AG04449 (cell line): ENCODE data around the gene PLAU.
"Not testable (repeated sequence)": the region's sequence is repeated elsewhere in the genome, so short reads cannot be mapped to it uniquely, and the experiment has no call there.

Experiments
- CTCF ChIA-PET: fragments of 350-600 bp; formaldehyde crosslinking; extraction: SDS; loops from one replicate; lab custom pipeline; 2021; ENCODE audit warnings: antibody characterized with exemption; lab: Yijun Ruan, JAX
- POLR2A ChIA-PET: fragments of 400-600, 350-600 bp; formaldehyde crosslinking; extraction: SDS; loops from one replicate; lab custom pipeline; 2020; ENCODE audit warnings: antibody characterized with exemption, inconsistent platforms; lab: Yijun Ruan, JAX
- DNase-seq: peaks from one replicate; pipeline ENCODE4 v3.0.0-alpha.2; 2010; ENCODE audit warnings: low read depth, low spot score
- H3K4me3 ChIP-seq: 2 replicates; pipeline ENCODE4 v1.5.1; 2011; ENCODE audit warnings: low read depth, mild to moderate bottlenecking, control low read depth, low read length
- TF ChIP-seq, protein P1 (sequence below): IDR thresholded peaks from one replicate; pipeline ENCODE4 v1.5.1; 2011; ENCODE audit warnings: mild to moderate bottlenecking, moderate library complexity, low read length, control low read depth, inconsistent platforms; ENCODE audit not compliant: insufficient read depth; ENCODE audit errors: missing control alignments

The PLAU gene

DNA sequence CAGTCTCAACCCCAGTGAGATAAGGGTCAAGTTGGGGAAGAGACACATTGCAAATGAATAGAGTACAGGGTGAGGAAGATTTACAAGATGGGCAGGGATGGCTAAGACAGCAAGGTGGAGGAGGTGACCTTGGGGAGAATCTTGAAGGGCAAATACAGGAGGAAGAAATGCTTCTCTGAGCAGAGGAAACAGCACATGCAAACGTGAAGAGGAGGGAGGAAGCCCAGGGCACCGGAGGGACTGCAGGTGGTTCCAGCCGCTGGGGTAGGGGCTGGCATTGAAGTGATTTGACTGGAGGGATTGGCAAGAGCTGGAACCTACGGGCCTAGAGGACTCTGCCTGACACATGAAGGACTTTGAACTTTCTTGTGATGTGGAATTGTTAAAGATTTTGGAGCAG is 14.6 kb downstream of the PLAU start:
- CTCF ChIA-PET, result interaction anchor here (4.2 to 10.8 kb wide), 2 partner anchors 14 to 39 kb away, joined by 23 to 145 read pairs; no protein-coding TSS in a partner anchor
- TF ChIP-seq, protein P1, sequence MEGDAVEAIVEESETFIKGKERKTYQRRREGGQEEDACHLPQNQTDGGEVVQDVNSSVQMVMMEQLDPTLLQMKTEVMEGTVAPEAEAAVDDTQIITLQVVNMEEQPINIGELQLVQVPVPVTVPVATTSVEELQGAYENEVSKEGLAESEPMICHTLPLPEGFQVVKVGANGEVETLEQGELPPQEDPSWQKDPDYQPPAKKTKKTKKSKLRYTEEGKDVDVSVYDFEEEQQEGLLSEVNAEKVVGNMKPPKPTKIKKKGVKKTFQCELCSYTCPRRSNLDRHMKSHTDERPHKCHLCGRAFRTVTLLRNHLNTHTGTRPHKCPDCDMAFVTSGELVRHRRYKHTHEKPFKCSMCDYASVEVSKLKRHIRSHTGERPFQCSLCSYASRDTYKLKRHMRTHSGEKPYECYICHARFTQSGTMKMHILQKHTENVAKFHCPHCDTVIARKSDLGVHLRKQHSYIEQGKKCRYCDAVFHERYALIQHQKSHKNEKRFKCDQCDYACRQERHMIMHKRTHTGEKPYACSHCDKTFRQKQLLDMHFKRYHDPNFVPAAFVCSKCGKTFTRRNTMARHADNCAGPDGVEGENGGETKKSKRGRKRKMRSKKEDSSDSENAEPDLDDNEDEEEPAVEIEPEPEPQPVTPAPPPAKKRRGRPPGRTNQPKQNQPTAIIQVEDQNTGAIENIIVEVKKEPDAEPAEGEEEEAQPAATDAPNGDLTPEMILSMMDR, result no peak
- H3K4me3 ChIP-seq, result no peak overlapping the region
- POLR2A ChIA-PET, result no interaction called here
- DNase-seq, result no peak

DNA sequence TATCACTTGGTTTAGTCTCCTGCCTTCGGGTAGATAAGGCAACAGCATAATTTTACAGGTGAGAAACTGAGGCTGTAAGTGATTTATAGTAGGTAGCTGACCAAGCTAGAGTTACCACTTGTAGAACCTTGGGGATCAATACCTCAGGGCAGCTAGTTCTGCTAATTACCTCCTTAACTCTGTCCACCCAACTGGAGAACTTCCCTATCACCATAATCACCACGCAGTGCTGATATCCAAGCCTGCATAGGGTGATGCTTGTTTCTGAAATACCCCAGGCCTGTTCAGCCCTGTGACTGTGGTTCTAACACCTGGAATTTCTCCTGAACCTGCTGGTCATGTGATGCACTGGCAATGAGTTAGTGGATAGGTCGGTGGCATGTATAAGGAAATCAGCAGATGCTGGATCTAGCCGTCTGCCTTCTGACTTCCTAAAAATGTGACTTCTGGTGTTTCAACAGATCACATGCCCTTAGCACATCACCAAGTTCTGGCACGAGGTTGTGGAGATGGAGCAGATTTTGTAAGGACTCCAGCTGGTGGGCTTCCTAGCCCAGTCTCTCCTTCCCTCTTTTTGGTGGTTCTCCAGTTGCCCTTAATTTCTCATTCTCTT is 15.3 kb downstream of the PLAU start:
- no peak overlapping the region for H3K4me3 ChIP-seq
- no peak for DNase-seq
- TF ChIP-seq, protein P1, result no peak
- ChIA-PET POLR2A (no interaction called here), CTCF (interaction anchor here (1.5 to 10.8 kb wide), 3 partner anchors 12 to 39 kb away, joined by 3 to 145 read pairs (median 23); no protein-coding TSS in a partner anchor)

DNA sequence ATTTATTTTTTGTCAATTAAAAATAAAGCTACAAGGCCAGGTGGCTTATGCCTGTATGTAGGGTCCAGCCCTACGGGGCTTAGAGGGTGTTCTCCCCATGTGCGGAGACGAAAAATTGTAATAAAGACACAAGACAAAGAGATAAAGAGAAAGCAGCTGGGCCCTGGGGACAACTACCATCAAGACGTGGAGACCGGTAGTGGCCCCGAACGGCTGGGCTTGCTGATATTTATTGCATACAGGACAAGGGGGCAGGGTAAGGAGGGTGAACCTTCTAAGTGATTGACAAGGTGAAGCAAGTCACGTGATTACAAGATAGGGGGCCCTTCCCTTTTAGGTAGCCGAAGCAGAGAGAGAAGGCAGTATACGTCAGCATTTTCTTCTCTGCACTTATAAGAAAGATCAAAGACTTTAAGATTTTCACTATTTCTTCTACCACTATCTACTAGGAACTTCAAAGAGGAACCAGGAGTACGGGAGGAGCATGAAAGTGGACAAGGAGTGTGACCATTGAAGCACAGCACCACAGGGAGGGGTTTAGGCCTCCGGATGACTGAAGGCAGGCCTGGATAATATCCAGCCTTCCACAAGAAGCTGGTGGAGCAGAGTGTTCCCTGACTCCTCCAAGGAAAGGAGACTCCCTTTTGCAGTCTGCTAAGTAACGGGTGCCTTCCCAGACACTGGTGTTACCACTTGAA is 19.8 kb downstream of the PLAU start:
- DNase-seq, H3K4me3 ChIP-seq: not testable (repeated sequence)
- CTCF ChIA-PET, result interaction anchor here (10.8 to 18.1 kb wide), 2 partner anchors 9 to 42 kb away, joined by 145 to 806 read pairs; no protein-coding TSS in a partner anchor
- POLR2A ChIA-PET, result interaction anchor here (0.6 kb wide), 1 partner anchor 17 kb away, joined by 3 read pairs; no protein-coding TSS in a partner anchor

DNA sequence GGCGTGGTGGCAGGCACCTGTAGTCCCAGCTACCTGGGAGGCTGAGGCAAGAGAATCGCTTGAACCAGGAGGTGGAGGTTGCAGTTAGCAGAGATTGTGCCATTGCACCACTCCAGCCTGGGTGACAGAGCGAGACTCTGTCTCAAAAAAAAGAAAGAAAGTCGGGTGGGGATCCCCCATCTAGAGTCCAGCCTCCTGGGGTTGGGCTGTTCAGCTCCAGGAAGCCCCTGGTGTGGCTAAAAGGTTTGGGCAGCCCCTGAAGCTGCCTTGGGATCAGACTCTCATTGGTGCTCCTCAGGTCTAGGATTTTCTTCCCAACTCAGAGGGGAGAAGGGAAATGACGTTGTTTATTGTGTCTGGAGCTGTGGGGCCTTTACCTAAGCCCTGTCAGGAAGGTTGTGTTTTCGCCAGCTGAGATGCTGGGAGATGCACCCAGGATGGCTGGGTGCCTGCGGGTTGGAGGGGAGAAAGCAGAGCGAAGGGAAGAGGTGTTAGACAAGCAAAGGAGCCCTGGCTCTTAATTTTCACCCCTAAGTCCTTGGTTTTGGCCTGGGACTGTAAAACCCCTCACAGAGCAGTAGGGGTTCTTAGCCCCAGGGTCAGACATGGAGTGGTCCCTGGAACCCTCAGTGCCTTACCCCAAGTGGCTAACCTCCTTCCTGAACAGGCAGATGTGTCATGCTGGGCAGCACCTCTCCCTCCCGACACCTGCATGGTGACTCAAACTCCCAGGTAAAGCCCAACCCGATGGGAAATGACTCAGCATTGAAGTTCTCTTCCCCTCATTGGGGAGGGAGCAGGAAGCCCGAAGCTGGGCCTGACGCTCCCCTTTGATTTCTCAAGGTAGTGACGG is 21.1 kb downstream of the PLAU start:
- TF ChIP-seq, protein P1, result no peak
- no peak for DNase-seq
- CTCF ChIA-PET, result interaction anchor here (1.6 to 18.1 kb wide), 3 partner anchors 8 to 43 kb away, joined by 4 to 806 read pairs (median 145); no protein-coding TSS in a partner anchor
- H3K4me3 ChIP-seq, result no peak overlapping the region
- POLR2A ChIA-PET, result interaction anchor here (0.6 kb wide), 1 partner anchor 16 kb away, joined by 3 read pairs; no protein-coding TSS in a partner anchor

DNA sequence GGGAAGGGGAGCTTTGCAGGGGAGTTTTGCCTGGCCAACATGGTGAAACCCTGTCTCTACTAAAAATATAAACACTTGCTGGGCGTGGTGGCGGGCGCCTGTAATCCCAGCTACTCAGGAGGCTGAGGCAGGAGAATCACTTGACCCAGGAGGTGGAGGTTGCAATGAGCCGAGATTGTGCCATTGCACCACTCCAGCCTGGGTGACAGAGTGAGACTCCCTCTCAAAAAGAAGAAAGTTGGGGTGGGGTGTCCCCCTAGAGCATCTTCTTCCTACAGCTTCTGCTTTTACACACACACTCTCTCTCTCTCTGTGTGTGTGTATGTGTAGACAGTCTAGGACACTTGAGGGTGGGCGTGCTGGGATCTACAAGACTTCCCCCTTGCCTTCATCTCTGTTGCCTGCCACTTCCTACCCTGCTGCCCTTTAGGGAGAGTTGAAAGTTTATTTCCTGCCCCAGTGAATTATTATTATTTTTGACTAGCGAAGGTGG is 21.7 kb downstream of the PLAU start:
- TF ChIP-seq, protein P1, result no peak
- no peak overlapping the region for H3K4me3 ChIP-seq
- POLR2A ChIA-PET, result no interaction called here
- no peak for DNase-seq
- CTCF ChIA-PET, result interaction anchor here (1.6 to 18.1 kb wide), 3 partner anchors 7 to 44 kb away, joined by 4 to 806 read pairs (median 145); no protein-coding TSS in a partner anchor

DNA sequence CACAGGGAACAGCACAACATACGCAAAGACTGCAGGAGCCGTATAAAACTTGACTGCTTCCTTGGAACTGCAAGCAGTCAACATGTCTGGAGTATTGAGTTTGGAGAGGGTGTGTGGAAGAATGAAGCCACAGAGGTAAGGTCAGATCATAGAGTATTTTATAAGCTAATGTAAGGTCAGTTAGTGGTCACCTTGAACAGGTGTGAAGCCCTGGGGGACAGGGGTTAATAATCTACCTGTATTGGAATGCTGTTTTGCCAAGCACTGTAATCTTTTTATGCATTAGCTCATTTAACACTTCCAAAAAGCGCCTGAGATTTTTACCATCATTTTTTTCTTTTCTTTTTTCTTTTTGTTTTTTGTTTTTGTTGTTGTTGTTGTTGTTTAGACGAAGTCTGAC is 23.1 kb downstream of the PLAU start:
- TF ChIP-seq, protein P1, result no peak
- CTCF ChIA-PET, result interaction anchor here (1.0 to 18.1 kb wide), 4 partner anchors 15 to 45 kb away, joined by 3 to 806 read pairs (median 6); no protein-coding TSS in a partner anchor
- H3K4me3 ChIP-seq, result no peak overlapping the region

More for the DNA sequence above, 23.1 kb downstream of the PLAU start:
- POLR2A ChIA-PET, result no interaction called here
- DNase-seq, result no peak
